NCI-H2196 (cell line): ENCODE results near the gene SLC31A1.
"Not testable (repeated sequence)": the region's sequence is repeated elsewhere in the genome, so short reads cannot be mapped to it uniquely, and the experiment has no call there.

Source experiments
- DNase-seq: peaks from one replicate; lab custom pipeline; 2025; ENCODE audit not compliant: unreplicated experiment; lab: John Stamatoyannopoulos, UW

The SLC31A1 gene

GRCh38 chr9:113220467-113221002 lies 809 bp upstream of the SLC31A1 start:
- DNase-seq: no peak

GRCh38 chr9:113221800-113222481 lies 597 bp downstream of the SLC31A1 start:
- no peak for DNase-seq

GRCh38 chr9:113222482-113222841 lies 1.1 kb downstream of the SLC31A1 start:
- no peak for DNase-seq

GRCh38 chr9:113223963-113224362 lies 2.6 kb downstream of the SLC31A1 start:
- DNase-seq: no peak

DNA sequence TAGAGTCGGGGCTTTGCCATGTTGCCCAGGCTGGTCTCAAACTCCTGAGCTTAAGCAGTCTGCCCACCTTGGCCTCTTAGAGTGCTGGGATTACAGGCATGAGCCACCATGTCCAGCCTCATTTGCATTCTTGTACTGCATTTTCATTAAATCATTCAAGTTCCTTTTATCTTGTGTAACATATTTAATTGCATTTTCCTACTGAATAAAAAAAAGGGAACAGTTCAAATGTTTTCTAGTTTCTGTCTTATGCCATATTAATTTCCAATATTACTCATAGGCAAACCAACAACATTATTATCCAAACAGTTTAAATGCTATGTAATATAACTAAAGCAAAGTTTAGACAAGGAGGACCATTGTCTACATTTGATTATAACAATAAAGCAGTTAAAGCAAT lies 6.1 kb downstream of the SLC31A1 start:
- DNase-seq: no peak

DNA sequence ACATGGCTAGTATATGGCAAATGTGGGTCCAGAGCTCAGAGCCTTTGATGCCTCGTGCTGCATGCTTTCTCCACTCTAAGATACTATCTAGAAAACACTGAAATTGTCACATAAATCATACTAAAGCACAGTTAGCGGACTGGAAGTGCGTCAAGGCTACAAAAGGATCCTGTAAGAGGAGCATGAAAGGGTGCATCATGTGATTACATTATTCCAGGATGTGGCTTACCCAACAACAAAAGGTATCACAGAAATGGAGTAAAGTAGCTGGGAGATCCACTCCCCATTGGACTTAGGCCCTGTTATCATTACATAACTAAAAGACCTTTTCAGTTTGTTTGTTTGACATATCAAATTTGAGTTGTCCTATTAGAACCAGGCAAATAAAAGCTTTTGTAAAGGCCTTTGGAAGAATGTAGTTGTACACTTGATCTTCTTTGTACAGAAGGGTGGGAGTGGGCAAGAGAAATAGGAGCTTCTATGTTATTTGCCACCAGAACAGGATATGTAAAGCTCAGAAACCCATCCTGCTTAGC lies 6.9 kb downstream of the SLC31A1 start:
- peak; percentile 20 for DNase-seq

DNA sequence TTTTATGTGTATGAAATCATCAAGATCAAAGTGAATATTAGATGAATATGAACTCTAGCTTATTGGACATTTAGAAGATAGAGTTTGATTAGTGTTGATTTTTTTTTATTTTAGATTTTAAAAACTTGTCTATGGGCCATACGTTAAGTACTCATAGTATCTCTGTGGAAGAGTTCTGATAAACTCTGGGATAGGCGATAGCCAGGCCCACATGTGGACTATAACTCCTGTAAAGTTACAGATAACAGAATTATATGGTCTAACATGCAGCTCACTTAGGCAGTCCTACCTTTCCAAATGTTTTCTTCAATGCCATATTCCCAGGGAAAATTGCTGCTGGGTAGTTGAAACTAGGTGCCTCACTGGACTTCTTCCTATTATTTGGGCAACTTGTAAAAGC lies 10.4 kb downstream of the SLC31A1 start:
- DNase-seq: no peak

GRCh38 chr9:113235701-113236255 lies 14.4 kb downstream of the SLC31A1 start:
- DNase-seq: not testable (repeated sequence)

DNA sequence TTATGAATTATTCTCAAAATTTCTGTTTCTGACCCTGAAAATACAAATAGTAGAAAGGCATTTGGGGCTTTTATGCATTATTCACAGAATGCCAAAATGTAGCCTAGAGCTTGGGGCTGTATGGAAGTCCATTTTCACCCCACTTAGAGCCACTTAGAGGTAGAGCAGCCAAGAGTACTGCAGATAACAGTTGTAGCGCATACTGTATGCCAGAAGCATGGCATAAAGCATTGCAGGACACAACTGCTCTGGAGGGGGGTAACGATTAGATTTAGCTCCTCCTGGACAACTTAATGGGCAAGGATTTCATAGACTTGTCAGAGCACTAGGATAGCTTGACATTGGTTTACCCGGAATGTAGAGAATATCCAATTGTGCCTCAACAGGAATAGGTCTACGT lies 15.7 kb downstream of the SLC31A1 start:
- DNase-seq: no peak

GRCh38 chr9:113238202-113238858 lies 17.0 kb downstream of the SLC31A1 start:
- DNase-seq: no peak

GRCh38 chr9:113238859-113239232 lies 17.5 kb downstream of the SLC31A1 start:
- no peak for DNase-seq

DNA sequence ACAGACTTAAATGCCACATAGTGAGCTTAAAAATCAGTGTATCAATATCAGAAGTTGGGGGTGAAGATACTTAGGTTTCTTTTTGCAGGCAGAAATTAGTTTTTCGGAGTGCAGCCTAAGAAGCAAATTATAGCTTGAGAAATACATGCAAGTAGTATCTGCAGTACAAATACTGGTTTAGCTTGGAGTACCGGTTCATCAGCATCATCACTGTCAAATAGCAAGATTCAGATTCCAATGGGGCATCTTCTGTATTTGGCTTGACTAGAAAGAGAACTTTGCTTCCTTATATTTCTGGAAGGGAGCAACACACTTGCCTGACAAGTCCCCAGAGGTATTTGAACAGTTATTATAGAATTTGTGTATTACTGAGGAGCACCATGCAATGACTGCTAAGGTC lies 19.8 kb downstream of the SLC31A1 start:
- DNase-seq: no peak

DNA sequence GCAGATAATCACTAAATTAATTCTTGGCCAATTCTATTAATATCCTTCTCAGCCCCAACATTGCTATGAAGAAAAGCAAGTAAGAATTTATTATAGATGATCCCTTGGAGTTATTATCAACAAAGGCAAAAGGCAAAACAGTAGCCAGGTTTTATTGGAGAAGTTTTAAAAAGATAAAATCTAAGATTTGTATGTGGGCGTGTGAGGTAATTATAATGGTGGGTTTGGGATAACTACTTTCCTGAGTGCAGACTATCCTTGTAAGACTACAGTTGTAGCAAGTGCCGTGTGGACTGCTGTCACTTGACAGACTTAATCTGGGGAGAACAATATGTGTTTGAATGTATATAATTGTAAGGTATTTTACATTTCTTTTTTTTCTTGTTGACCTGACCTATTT lies 23.2 kb downstream of the SLC31A1 start:
- DNase-seq: no peak

DNA sequence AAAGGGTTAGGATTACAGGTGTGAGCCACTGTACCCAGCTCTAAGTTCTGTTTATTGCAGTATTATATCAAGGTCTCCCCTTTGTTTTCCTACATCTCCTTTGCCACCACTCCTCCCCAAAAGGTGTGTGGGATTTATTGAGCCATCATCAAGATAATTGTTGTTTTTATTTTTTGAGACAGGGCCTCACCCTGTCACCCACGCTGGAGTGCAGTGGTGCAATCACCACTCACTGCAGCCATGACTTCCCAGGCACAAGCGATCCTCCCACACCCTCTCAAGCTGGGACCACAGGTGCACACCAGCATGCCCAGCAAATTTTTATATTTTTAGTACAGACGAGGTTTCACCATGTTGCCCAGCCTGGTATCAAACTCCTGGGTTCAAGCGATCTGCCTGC lies 24.6 kb downstream of the SLC31A1 start:
- DNase-seq: no peak

- DNase-seq: no peak
Measured at GRCh38 chr9:113246928-113247327, 25.6 kb downstream of the SLC31A1 start.

GRCh38 chr9:113247640-113248039 lies 26.3 kb downstream of the SLC31A1 start:
- no peak for DNase-seq

- not testable (repeated sequence) for DNase-seq
Measured at GRCh38 chr9:113249661-113250060, 28.3 kb downstream of the SLC31A1 start.

GRCh38 chr9:113250807-113251206 lies 29.5 kb downstream of the SLC31A1 start:
- DNase-seq: no peak

DNA sequence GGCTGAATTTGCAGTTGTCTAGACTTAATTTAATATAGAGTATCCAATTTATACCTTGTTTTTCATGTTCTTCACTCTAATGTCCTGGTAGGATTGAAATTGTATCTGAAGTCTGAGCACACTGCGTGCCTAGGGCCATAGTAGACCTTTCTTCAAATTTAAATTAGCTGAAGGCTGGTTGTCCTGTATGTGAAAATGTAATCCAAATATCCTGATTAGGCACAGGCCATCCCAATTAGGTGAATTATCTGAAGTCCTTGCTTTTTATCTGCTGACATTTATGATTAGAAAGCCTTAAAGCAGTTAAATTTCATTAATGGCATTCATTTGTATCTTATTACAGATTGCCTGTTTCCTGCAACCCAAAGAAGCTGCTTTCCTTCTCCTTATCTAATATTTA lies 33.6 kb downstream of the SLC31A1 start:
- no peak for DNase-seq

DNA sequence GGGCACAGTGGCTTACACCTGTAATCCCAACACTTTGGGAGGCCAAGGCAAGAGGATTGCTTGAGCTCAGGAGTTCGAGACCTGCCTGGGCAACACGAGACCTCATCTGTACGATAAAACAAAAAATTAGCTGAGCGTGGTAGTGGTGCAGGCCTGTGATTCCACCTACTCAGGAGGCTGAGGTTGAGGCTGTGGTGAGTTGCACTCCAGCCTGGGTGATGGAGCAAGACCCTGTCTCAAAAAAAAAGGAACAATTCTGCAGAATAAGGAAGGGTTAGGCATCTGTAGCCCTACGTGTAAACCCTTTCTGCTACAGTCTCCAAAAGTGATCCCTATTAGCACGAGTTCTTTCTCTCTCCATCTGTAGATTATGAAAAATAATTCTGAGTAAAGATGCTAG lies 34.1 kb downstream of the SLC31A1 start:
- no peak for DNase-seq

DNA sequence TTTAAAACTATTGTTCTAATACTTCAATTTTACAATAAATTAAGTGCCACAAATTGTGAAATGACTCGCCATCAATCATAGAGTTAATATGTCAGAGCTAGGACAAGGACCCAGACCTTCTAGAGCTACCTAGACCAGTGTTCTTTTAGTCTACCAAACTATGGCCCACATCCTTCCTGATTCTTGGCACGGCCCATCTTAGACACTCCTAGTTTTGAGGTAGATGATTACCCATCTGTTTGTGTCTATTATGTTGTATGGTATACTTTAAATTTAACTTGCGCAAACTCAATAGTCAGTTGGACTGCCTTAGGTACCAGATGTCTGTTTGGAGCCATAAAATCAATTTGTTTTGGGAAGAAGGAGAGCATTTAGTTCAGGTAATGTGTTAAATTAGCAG lies 36.5 kb downstream of the SLC31A1 start:
- DNase-seq: no peak

GRCh38 chr9:113258282-113258681 lies 36.9 kb downstream of the SLC31A1 start:
- no peak for DNase-seq
